Measurements from ENCODE around the gene CPEB1.

Gene CPEB1

GRCh38 chr15:82664021-82664420, 16.9 kb upstream of the CPEB1 start:
- TF ChIP-seq TAF1 (IDR thresholded peaks at IDR 0.05; ENCODE audit: borderline replicate concordance, low read depth, low read length) (no peak), POLR2A (IDR thresholded peaks at IDR 0.05; ENCODE audit: low read depth, low read length) (no peak), POLR2AphosphoS5 (IDR thresholded peaks at IDR 0.05; ENCODE audit: low read depth, low read length) (no peak)
- no peak for FAIRE-seq

DNA sequence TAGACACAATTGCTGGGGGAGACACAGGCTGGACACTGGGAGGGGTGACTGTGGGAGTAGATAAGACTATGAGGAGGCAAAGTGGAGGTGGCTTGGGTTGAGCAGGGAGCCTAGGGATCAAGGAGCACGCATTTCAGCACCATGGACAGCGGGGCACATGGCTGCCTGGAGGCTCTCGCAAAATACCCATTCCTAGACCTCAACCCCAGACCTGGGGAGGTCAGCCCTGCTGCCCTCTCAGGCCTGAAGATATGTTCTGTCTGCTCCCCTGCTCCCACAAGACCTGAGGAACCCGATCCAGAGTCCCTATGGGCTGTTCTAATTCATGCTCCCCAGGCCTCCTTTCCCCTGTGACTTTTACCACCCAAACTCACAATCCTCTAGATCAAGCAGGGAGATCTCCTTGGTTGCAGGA, 16.0 kb upstream of the CPEB1 start:
- no peak for TF ChIP-seq POLR2A (IDR thresholded peaks at IDR 0.05; ENCODE audit: low read depth, low read length)
- no peak for TF ChIP-seq TAF1 (IDR thresholded peaks at IDR 0.05; ENCODE audit: borderline replicate concordance, low read depth, low read length)
- TF ChIP-seq POLR2AphosphoS5 (IDR thresholded peaks at IDR 0.05; ENCODE audit: low read depth, low read length), result no peak
- FAIRE-seq (no peak), DNase-seq (ENCODE audit: insufficient read length) (peak; percentile 54)

More at GRCh38 chr15:82664021-82664420, 16.9 kb upstream of the CPEB1 start:
- DNase-seq (ENCODE audit: insufficient read length), result no peak

DNA sequence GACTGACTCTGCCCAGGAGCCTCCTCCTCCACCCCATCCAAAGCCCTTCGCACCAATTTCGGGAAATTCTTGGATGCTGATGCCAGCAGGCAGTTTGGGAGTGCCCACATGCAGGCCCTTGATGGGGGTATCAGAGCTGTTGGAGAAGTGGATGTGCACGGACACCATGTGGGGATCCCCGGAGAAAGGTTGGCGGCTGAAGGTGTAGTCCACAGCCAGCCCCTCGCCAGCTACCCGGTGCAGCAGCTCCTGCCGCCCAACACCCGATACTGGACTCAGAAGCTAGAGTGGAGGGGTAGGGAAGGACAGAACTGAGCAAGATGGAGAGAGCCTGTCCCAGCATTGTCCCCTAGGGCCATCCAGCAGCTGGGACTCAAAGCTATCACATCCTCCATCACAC, 15.5 kb upstream of the CPEB1 start:
- DNase-seq (ENCODE audit: insufficient read length) (no peak), FAIRE-seq (no peak)
- TF ChIP-seq POLR2AphosphoS5 (IDR thresholded peaks at IDR 0.05; ENCODE audit: low read depth, low read length), result no peak
- TF ChIP-seq POLR2A (IDR thresholded peaks at IDR 0.05; ENCODE audit: low read depth, low read length), result no peak
- TF ChIP-seq TAF1 (IDR thresholded peaks at IDR 0.05; ENCODE audit: borderline replicate concordance, low read depth, low read length), result no peak

DNA sequence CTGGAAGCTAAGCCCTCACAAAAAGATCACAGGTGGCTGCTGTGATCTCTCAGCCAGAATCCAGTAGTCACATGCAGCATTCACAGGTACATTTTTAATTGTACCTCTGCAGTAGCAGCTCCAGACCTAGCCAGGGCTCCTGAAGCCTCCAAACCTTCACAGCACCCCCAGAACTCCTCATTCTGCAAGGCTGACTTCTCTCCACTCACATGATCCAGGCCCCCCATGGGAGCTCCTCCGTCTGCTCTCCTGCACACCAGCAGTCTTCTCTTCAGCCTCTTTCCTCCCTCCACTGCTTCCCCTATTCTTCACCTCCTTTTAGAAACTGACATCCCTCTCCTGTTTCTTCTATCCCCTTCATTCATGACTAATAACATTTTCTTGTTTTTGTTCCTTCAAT, 13.2 kb upstream of the CPEB1 start:
- TF ChIP-seq POLR2A (IDR thresholded peaks at IDR 0.05; ENCODE audit: low read depth, low read length) (no peak), TAF1 (IDR thresholded peaks at IDR 0.05; ENCODE audit: borderline replicate concordance, low read depth, low read length) (no peak), POLR2AphosphoS5 (IDR thresholded peaks at IDR 0.05; ENCODE audit: low read depth, low read length) (no peak)
- FAIRE-seq (no peak), DNase-seq (ENCODE audit: insufficient read length) (no peak)

DNA sequence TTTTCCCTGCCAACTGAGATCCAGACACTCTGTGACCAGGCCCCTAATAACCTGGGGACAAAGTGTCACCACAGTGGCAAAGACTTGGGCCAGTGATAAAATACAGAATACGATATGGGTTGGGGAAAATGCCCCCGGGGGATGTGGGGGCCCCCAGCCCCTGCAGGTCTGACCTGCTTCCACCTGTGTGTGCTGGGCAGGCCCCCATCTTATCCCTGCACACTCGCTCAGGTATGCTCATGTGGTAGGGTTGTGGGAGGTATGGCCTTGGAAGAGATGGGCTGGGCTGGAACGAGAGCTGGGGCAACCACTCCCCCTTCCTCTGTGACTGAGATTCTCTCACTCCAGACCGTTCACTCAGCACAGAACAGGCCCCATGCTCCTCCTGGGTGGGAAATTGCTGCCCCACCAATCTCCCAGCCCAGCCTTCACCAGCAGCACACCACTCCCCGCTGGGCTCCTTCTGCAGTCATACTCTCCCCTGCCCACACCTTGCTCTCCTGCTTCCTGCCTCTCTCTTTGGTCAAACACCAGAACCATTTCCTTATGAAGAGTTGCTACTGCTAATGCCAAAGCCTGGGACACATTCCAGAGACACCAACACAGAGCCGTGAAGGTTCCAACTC, 9.6 kb upstream of the CPEB1 start:
- FAIRE-seq (no peak), DNase-seq (ENCODE audit: insufficient read length) (no peak)
- TF ChIP-seq POLR2A (IDR thresholded peaks at IDR 0.05; ENCODE audit: low read depth, low read length) (no peak), POLR2AphosphoS5 (IDR thresholded peaks at IDR 0.05; ENCODE audit: low read depth, low read length) (no peak), TAF1 (IDR thresholded peaks at IDR 0.05; ENCODE audit: borderline replicate concordance, low read depth, low read length) (no peak)

GRCh38 chr15:82655606-82656005, 8.4 kb upstream of the CPEB1 start:
- FAIRE-seq (no peak), DNase-seq (ENCODE audit: insufficient read length) (no peak)
- TF ChIP-seq POLR2AphosphoS5 (IDR thresholded peaks at IDR 0.05; ENCODE audit: low read depth, low read length) (no peak), POLR2A (IDR thresholded peaks at IDR 0.05; ENCODE audit: low read depth, low read length) (no peak), TAF1 (IDR thresholded peaks at IDR 0.05; ENCODE audit: borderline replicate concordance, low read depth, low read length) (no peak)

GRCh38 chr15:82653483-82654168, 6.5 kb upstream of the CPEB1 start:
- DNase-seq (ENCODE audit: insufficient read length) (no peak), FAIRE-seq (no peak)
- TF ChIP-seq TAF1 (IDR thresholded peaks at IDR 0.05; ENCODE audit: borderline replicate concordance, low read depth, low read length) (no peak), POLR2AphosphoS5 (IDR thresholded peaks at IDR 0.05; ENCODE audit: low read depth, low read length) (no peak), POLR2A (IDR thresholded peaks at IDR 0.05; ENCODE audit: low read depth, low read length) (no peak)

DNA sequence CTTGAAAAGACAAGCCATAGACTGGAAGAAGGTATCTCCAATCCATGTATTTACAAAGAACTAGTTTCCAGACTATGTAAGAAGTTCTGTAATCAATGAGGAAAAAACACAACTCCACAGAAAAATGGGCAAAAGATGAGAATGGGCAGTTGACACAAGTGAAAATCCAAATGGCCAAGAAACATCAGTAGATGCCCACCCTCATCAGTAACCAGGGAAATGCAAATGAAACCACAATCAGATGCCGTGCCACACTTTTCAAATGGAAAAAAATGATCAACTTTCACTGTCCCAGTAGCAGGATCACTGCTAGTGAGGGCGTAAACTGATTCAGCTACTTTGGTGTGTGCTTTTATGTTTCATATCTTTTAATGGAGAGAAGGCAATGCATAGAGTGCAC, 4.5 kb upstream of the CPEB1 start:
- no peak for DNase-seq (ENCODE audit: insufficient read length)
- no peak for FAIRE-seq
- TF ChIP-seq TAF1 (IDR thresholded peaks at IDR 0.05; ENCODE audit: borderline replicate concordance, low read depth, low read length), result no peak
- TF ChIP-seq POLR2AphosphoS5 (IDR thresholded peaks at IDR 0.05; ENCODE audit: low read depth, low read length), result no peak
- TF ChIP-seq POLR2A (IDR thresholded peaks at IDR 0.05; ENCODE audit: low read depth, low read length), result no peak

GRCh38 chr15:82650046-82650670, 3.0 kb upstream of the CPEB1 start:
- TF ChIP-seq POLR2A (IDR thresholded peaks at IDR 0.05; ENCODE audit: low read depth, low read length) (no peak), TAF1 (IDR thresholded peaks at IDR 0.05; ENCODE audit: borderline replicate concordance, low read depth, low read length) (no peak), POLR2AphosphoS5 (IDR thresholded peaks at IDR 0.05; ENCODE audit: low read depth, low read length) (no peak)
- FAIRE-seq, result no peak
- no peak for DNase-seq (ENCODE audit: insufficient read length)

GRCh38 chr15:82649226-82649999, 2.2 kb upstream of the CPEB1 start:
- DNase-seq (ENCODE audit: insufficient read length) (no peak), FAIRE-seq (no peak)
- TF ChIP-seq TAF1 (IDR thresholded peaks at IDR 0.05; ENCODE audit: borderline replicate concordance, low read depth, low read length) (no peak), POLR2A (IDR thresholded peaks at IDR 0.05; ENCODE audit: low read depth, low read length) (no peak), POLR2AphosphoS5 (IDR thresholded peaks at IDR 0.05; ENCODE audit: low read depth, low read length) (no peak)

Measured in GM12892 (cell line).